ENCODE measurements around the gene RTEL1.
"Not testable (repeated sequence)": the region's sequence is repeated elsewhere in the genome, so short reads cannot be mapped to it uniquely, and the experiment has no call there.

RTEL1 gene

GRCh38 chr20:63641792-63642523 lies 16.2 kb upstream of the RTEL1 start:
- peak overlapping the region in 1 of 2 donors; percentile 69 for H3K4me3 ChIP-seq (ENCODE audit: low read depth in 1 of 2, low read length in 2 of 2)
- H3K27ac ChIP-seq (ENCODE audit: low read length): no peak overlapping the region
- no peaks in the 10 kb centered on the region for H3K9me3 ChIP-seq (ENCODE audit: control insufficient read depth in 1 of 2, low read length in 2 of 2)
- H3K4me1 ChIP-seq (ENCODE audit: control insufficient read depth in 1 of 2, insufficient read depth in 2 of 2, low read length in 2 of 2): peaks cover 0 to 10% of the 10 kb centered on the region in 2 donors
- H3K36me3 ChIP-seq (ENCODE audit: control insufficient read depth in 1 of 2, insufficient read depth in 2 of 2, low read length in 2 of 2): no peaks in the 10 kb centered on the region
- H3K27me3 ChIP-seq (ENCODE audit: low read depth, low read length): no peaks in the 10 kb centered on the region

GRCh38 chr20:63642527-63643247 lies 15.4 kb upstream of the RTEL1 start:
- Histone ChIP-seq H3K27ac (ENCODE audit: low read length) (no peak overlapping the region), H3K4me1 (ENCODE audit: control insufficient read depth in 1 of 2, insufficient read depth in 2 of 2, low read length in 2 of 2) (peaks cover 0 to 10% of the 10 kb centered on the region in 2 donors), H3K9me3 (ENCODE audit: control insufficient read depth in 1 of 2, low read length in 2 of 2) (no peaks in the 10 kb centered on the region), H3K4me3 (ENCODE audit: low read depth in 1 of 2, low read length in 2 of 2) (peak overlapping the region in 1 of 2 donors; percentile 63), H3K27me3 (ENCODE audit: low read depth, low read length) (no peaks in the 10 kb centered on the region), H3K36me3 (ENCODE audit: control insufficient read depth in 1 of 2, insufficient read depth in 2 of 2, low read length in 2 of 2) (no peaks in the 10 kb centered on the region)

DNA sequence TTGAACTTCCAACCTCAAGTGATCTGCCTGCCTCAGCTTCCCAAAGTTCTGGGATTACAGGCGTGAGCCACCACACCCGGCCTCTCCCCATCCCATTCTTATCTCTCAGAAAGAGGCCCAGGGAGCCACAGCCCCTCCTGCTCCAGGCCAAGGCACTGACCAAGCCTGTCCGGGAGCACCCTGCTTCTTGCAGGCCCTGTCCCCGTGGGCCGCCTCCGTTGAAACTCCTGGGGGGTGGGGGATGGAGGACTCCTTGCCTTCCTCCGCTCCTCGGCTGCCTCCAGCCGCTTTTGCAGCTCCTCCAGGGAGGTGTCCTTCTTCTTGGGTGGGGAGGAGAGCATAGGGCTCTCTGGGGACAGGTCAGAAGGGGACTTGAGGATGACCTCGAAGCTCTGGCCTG lies 14.6 kb upstream of the RTEL1 start:
- Histone ChIP-seq H3K27ac (ENCODE audit: low read length) (no peak overlapping the region), H3K4me1 (ENCODE audit: control insufficient read depth in 1 of 2, insufficient read depth in 2 of 2, low read length in 2 of 2) (peaks cover 0 to 10% of the 10 kb centered on the region in 2 donors), H3K4me3 (ENCODE audit: low read depth in 1 of 2, low read length in 2 of 2) (no peak overlapping the region), H3K27me3 (ENCODE audit: low read depth, low read length) (no peaks in the 10 kb centered on the region), H3K36me3 (ENCODE audit: control insufficient read depth in 1 of 2, insufficient read depth in 2 of 2, low read length in 2 of 2) (no peaks in the 10 kb centered on the region), H3K9me3 (ENCODE audit: control insufficient read depth in 1 of 2, low read length in 2 of 2) (no peaks in the 10 kb centered on the region)

- Histone ChIP-seq H3K9me3 (ENCODE audit: control insufficient read depth in 1 of 2, low read length in 2 of 2) (no peaks in the 10 kb centered on the region), H3K4me3 (ENCODE audit: low read depth in 1 of 2, low read length in 2 of 2) (no peak overlapping the region), H3K27me3 (ENCODE audit: low read depth, low read length) (no peaks in the 10 kb centered on the region), H3K4me1 (ENCODE audit: control insufficient read depth in 1 of 2, insufficient read depth in 2 of 2, low read length in 2 of 2) (peaks cover 0 to 10% of the 10 kb centered on the region in 2 donors), H3K36me3 (ENCODE audit: control insufficient read depth in 1 of 2, insufficient read depth in 2 of 2, low read length in 2 of 2) (no peaks in the 10 kb centered on the region), H3K27ac (ENCODE audit: low read length) (no peak overlapping the region)
These were observed 14.2 kb upstream of the RTEL1 start for GRCh38 chr20:63643946-63644345.

DNA sequence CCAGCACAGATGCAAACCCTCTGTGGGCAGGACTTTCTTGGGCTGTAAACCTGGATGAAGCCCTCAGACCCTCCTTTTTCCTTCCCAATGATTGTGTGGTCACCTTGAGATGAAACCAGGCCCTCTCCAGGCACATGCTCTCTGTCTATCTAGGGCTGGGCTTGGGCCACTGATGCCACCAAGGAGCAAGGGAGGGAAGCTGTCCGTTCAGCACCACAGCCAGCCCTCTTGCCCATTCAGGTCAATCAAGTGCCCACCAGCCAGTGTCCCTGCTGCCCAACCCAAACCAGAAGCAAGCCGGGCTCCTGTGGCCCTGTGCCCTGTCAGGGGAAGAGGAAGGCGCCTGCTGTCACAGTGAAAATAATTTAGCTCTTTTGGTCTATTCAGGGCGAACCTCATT lies 12.9 kb upstream of the RTEL1 start:
- Histone ChIP-seq H3K4me1 (ENCODE audit: control insufficient read depth in 1 of 2, insufficient read depth in 2 of 2, low read length in 2 of 2) (peaks cover 0 to 8% of the 10 kb centered on the region in 2 donors), H3K9me3 (ENCODE audit: control insufficient read depth in 1 of 2, low read length in 2 of 2) (no peaks in the 10 kb centered on the region), H3K4me3 (ENCODE audit: low read depth in 1 of 2, low read length in 2 of 2) (no peak overlapping the region), H3K27me3 (ENCODE audit: low read depth, low read length) (no peaks in the 10 kb centered on the region), H3K27ac (ENCODE audit: low read length) (no peak overlapping the region), H3K36me3 (ENCODE audit: control insufficient read depth in 1 of 2, insufficient read depth in 2 of 2, low read length in 2 of 2) (no peaks in the 10 kb centered on the region)

- no peaks in the 10 kb centered on the region for H3K36me3 ChIP-seq (ENCODE audit: control insufficient read depth in 1 of 2, insufficient read depth in 2 of 2, low read length in 2 of 2)
- H3K4me1 ChIP-seq (ENCODE audit: control insufficient read depth in 1 of 2, insufficient read depth in 2 of 2, low read length in 2 of 2): peaks cover 0 to 17% of the 10 kb centered on the region in 2 donors
- H3K9me3 ChIP-seq (ENCODE audit: control insufficient read depth in 1 of 2, low read length in 2 of 2): no peaks in the 10 kb centered on the region
- no peak overlapping the region for H3K27ac ChIP-seq (ENCODE audit: low read length)
- peaks cover 5% of the 10 kb centered on the region for H3K27me3 ChIP-seq (ENCODE audit: low read depth, low read length)
- H3K4me3 ChIP-seq (ENCODE audit: low read depth in 1 of 2, low read length in 2 of 2): no peak overlapping the region
These were observed 9.9 kb upstream of the RTEL1 start for GRCh38 chr20:63648190-63648589.

DNA sequence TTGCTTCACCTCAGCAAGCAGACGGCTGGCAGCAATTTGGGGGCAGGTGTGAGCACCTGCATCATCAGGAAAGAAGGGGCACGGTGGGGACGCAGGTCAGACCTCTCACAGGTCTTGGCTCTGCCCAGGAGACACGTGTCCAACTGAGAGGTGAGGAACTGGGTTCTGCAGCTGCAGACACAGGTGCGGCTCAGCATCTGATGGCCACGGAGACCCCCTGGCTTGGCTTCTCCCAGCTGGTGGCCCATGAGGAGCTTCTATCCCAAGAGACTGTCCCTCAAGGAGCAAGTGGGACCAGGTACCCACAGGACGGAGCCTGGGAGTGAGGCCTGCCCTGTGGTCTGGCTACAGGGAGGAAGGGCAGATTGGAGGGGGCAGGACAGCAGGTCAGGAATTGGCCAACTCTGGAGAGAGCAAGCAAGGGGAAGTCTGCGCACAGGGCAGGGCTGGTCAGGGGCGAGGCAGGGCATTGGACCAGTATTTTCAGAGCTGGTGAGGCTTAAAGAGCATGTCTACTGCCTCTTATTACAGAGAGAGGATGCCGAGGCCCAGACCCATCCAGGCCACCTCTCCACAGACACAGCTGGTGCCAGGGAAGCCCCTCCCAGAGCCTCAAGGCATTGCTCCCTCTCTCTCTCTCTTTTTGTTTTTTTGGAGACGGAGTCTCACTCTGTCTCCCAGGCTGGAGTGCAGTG lies 9.1 kb upstream of the RTEL1 start:
- Histone ChIP-seq H3K4me1 (ENCODE audit: control insufficient read depth in 1 of 2, insufficient read depth in 2 of 2, low read length in 2 of 2) (peaks cover 0 to 22% of the 10 kb centered on the region in 2 donors), H3K9me3 (ENCODE audit: control insufficient read depth in 1 of 2, low read length in 2 of 2) (no peaks in the 10 kb centered on the region), H3K36me3 (ENCODE audit: control insufficient read depth in 1 of 2, insufficient read depth in 2 of 2, low read length in 2 of 2) (no peaks in the 10 kb centered on the region), H3K4me3 (ENCODE audit: low read depth in 1 of 2, low read length in 2 of 2) (no peak overlapping the region), H3K27me3 (ENCODE audit: low read depth, low read length) (peaks cover 5% of the 10 kb centered on the region), H3K27ac (ENCODE audit: low read length) (no peak overlapping the region)

GRCh38 chr20:63650486-63650885 lies 7.6 kb upstream of the RTEL1 start:
- H3K27ac ChIP-seq (ENCODE audit: low read length); H3K36me3 ChIP-seq (ENCODE audit: control insufficient read depth in 1 of 2, insufficient read depth in 2 of 2, low read length in 2 of 2); H3K9me3 ChIP-seq (ENCODE audit: control insufficient read depth in 1 of 2, low read length in 2 of 2); H3K27me3 ChIP-seq (ENCODE audit: low read depth, low read length); H3K4me3 ChIP-seq (ENCODE audit: low read depth in 1 of 2, low read length in 2 of 2): not testable (repeated sequence)
- H3K4me1 ChIP-seq (ENCODE audit: control insufficient read depth in 1 of 2, insufficient read depth in 2 of 2, low read length in 2 of 2): peaks cover 0 to 24% of the 10 kb centered on the region in 2 donors

GRCh38 chr20:63651942-63652191 lies 6.2 kb upstream of the RTEL1 start:
- peak overlapping the region; percentile 21 to 68 for H3K4me3 ChIP-seq (ENCODE audit: low read depth in 1 of 2, low read length in 2 of 2)
- peaks cover 0 to 24% of the 10 kb centered on the region in 2 donors for H3K4me1 ChIP-seq (ENCODE audit: control insufficient read depth in 1 of 2, insufficient read depth in 2 of 2, low read length in 2 of 2)
- peaks cover 5% of the 10 kb centered on the region for H3K27me3 ChIP-seq (ENCODE audit: low read depth, low read length)
- H3K36me3 ChIP-seq (ENCODE audit: control insufficient read depth in 1 of 2, insufficient read depth in 2 of 2, low read length in 2 of 2): no peaks in the 10 kb centered on the region
- no peaks in the 10 kb centered on the region for H3K9me3 ChIP-seq (ENCODE audit: control insufficient read depth in 1 of 2, low read length in 2 of 2)
- no peak overlapping the region for H3K27ac ChIP-seq (ENCODE audit: low read length)

GRCh38 chr20:63652192-63652980 lies 5.7 kb upstream of the RTEL1 start:
- Histone ChIP-seq H3K27ac (ENCODE audit: low read length) (no peak overlapping the region), H3K36me3 (ENCODE audit: control insufficient read depth in 1 of 2, insufficient read depth in 2 of 2, low read length in 2 of 2) (no peaks in the 10 kb centered on the region), H3K27me3 (ENCODE audit: low read depth, low read length) (peaks cover 5% of the 10 kb centered on the region), H3K4me1 (ENCODE audit: control insufficient read depth in 1 of 2, insufficient read depth in 2 of 2, low read length in 2 of 2) (peaks cover 0 to 27% of the 10 kb centered on the region in 2 donors), H3K9me3 (ENCODE audit: control insufficient read depth in 1 of 2, low read length in 2 of 2) (no peaks in the 10 kb centered on the region), H3K4me3 (ENCODE audit: low read depth in 1 of 2, low read length in 2 of 2) (peak overlapping the region; percentile 21 to 68)

Measured in muscle layer of duodenum (tissue), 2 donors.